A204.1 (cell line): ENCODE measurements around the gene CBS.
"Not testable (repeated sequence)": the region's sequence is repeated elsewhere in the genome, so short reads cannot be mapped to it uniquely, and the experiment has no call there.

Source experiments
- FAIRE-seq: peaks from 2 replicates; lab custom pipeline; 2012; peaks lifted over from hg19 to GRCh38; lab: Jason Lieb, UNC

CBS gene

DNA sequence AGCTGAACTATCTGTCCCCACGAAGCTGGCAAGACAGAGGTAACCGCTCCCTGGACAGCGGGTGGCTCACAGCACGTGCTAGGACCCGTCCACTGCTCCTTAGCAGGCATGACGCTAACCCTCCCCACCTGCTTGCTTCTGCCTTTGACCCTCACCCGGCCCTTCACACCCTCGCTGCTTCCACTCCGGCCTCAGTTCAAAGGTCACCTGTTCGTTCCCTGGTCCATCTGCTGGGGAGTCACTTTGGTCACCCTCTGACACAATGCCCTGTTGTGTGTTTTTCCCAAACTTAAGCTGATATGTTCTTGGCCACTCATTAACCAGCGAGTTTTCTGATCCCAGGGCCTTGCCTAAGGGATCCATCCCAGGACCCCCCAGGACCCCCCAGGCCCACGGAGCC lies 7.6 kb downstream of the CBS start:
- FAIRE-seq, result not testable (repeated sequence)

DNA sequence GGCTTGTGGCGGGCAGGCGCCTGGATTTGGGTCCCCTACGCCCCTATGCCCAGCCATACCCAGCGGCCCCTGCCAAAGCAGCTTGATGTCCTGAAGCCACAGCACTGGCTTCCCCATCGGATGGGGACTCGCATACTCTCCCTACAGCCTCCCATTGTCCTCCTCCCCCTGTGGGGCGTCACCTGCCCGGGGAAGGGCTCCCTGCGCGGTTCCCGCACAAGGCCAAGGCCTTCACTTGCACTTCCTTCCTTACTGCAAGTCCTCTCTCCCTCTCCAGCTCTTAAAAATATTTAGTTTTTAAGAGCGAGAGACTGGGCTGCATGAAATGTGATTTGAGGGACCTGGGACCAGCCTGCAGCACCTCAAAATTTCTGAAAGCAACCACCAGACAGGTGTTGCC lies 8.9 kb downstream of the CBS start:
- FAIRE-seq, result not testable (repeated sequence)

- not testable (repeated sequence) for FAIRE-seq
Observed at GRCh38 chr21:43065991-43066390, 9.6 kb downstream of the CBS start.

- FAIRE-seq, result not testable (repeated sequence)
Observed at GRCh38 chr21:43064265-43064917, 11.2 kb downstream of the CBS start.

- FAIRE-seq, result not testable (repeated sequence)
Observed at GRCh38 chr21:43062955-43063664, 12.5 kb downstream of the CBS start.

DNA sequence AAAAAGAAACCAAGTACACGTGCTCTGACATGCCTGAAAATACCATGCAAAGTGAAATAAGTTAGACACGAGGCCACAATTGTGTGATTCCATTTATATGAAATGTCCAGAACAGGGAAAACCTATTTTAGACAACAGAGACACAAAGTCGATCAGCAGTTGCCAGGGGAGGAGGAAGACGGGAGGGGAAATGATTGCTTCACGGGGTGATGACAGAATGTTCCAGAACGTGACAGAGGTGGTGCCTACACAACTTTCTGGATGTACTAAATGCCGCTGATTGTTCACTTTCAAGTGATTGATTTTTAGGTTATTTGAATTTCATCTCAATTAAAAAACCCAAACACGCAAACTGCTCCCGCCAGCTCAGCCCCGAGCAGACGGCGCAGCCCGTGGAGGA lies 22.5 kb downstream of the CBS start:
- not testable (repeated sequence) for FAIRE-seq

GRCh38 chr21:43045876-43046821 lies 29.5 kb downstream of the CBS start:
- not testable (repeated sequence) for FAIRE-seq

DNA sequence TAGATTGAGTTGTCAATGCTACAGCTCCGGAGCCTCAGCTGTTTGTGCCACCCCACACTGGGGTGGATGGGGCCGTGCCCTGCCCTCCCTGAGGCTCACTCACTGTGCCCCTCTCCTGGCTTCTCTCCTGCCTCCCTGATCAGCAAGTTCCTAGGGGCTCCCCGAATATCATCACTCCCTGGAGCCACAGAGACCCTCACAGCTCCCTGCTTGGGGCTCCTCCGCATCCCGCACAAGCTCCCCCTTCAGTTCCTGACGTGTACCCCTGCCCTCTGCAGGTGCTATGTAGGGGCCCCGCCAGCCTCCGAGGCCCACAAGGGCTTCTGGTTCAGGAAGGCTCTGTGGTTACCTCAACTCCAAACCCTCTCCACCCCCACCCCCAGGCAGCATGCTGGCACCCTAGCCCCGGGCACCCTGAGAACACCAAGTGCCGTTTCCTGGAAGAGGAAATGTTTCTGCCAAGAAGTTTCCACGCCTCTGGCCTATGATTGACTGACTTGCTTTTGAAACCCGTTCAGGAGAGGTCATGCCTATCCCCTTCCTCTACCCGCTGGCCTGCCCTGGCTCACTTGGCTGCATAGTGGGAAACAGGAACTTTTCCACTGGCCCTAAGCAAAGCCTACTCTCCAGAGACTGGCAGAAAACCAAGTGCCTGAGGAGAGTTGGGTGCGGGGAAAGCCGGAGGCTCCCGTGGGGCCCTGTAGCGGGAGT lies 30.3 kb downstream of the CBS start:
- FAIRE-seq, result not testable (repeated sequence)

GRCh38 chr21:43044547-43044946 lies 31.1 kb downstream of the CBS start:
- not testable (repeated sequence) for FAIRE-seq

DNA sequence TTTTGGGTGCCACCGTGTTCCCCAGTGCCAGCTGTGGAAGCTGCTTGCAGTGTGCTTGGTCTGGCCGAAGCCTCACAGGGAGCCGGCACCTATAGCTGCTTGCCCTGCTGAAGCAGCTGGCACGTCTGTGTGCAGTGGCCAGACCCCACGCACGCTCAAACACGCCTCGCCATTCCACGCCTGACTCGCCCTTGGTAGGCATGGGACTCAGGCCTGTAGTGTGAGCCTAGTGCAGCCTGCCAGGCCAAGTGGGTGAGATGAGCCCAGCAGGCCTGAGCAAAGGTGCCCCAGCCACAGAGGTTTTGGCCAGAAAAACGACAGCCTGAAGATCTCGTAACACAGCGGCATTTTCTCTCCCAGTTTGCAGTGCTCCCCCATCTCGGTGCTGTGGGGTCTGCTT lies 32.3 kb downstream of the CBS start:
- FAIRE-seq, result not testable (repeated sequence)

GRCh38 chr21:43042169-43042568 lies 33.5 kb downstream of the CBS start:
- FAIRE-seq, result not testable (repeated sequence)

- not testable (repeated sequence) for FAIRE-seq
Observed at GRCh38 chr21:43038659-43039044, 37.0 kb downstream of the CBS start.

DNA sequence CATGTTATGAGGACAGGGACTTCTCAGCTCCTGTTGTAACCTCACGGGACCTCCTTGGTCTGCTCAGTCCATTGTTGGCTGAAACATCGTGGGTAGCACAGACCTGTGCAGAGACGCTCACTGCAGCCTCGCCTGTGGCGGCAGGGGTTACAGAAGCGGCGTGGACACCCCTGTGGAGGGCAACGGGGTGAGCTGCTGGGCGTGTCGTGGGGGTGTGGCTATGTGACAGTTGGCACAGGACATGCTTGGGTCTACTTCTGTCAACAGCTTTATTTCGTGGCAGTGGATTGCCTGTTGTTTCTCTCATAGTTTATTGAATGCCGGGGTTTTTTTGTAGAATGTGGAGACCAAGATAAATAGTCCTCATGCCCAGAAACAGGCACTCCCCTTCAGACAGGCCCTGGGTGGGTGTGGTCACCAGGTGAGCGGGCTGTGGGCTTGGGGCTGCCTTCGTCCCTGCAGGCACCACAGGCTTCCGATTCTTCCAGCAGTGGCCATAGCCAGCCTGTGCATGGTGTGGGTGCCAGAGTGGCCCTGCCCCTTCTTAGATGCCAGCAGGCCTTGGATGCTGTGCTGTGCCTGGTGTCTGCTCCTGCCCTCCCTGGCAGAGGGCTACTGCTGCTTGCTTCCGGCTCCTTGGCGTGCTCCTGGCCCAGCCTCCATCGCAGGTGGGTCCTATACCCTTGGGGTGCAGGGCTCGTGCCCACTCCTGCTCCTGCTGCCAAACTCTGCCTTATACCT lies 37.5 kb downstream of the CBS start:
- not testable (repeated sequence) for FAIRE-seq

DNA sequence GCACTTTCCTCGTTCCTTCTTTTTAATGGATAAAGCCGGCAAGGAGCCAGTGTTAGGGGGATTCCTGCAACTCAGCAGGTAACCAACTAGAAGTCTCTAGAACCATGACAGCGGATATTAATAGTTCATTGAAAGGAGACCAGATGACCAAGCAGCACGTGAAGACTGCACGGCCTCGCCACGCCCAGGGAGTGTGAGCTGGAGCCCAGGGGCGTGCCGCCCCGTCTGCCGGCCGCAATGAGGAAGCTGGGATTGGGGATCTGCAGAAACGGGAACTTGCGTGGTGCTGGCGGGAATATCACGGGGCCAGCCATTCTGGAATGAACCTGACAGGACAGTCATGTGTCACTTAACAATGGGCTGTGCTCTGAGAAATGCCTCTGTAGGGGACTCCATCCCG lies 38.7 kb downstream of the CBS start:
- not testable (repeated sequence) for FAIRE-seq

- FAIRE-seq, result no peak
Observed at GRCh38 chr21:43034826-43035225, 40.8 kb downstream of the CBS start.

DNA sequence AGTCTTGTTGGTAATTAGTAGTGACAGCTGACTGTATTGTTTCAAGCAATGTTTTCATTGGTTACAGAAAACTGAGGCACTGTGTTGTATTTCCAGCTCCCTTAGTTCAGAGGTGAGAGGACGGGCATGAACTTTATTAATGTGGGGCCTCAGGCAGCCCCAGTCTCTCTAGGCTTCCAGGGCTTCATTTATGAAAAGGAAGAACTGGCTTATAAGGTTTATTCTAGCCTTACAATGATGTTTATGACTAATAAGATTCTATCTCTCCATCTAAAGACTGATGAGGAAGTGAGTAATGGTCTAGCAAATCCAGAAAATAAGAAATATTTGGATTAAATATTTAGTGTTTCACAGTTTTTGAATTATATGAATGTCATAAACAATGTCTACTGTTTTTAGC lies 41.5 kb downstream of the CBS start:
- no peak for FAIRE-seq

DNA sequence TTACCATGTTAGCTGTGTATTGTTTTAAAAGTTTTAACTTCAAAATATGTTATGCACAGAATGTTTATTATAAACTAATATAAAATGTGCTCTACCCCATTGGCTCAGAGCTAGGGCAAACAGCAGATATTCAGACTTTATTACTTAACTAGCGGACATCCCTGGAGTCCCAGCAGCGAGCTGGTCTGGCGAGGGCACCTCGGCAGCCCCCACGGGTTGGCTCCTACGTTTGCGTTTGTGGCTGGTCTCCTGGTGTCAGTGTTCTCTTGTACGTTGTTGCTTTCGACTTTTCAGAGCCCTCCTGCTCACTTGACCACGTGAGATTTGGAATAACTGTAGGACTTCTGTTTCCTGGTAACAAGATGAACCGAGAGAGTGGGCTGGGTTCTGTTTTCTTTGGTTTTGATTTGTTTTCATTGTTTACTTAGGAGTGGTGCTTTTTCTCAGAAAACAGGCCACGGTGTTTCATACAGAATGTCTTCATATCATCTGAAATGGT lies 44.5 kb downstream of the CBS start:
- no peak for FAIRE-seq

DNA sequence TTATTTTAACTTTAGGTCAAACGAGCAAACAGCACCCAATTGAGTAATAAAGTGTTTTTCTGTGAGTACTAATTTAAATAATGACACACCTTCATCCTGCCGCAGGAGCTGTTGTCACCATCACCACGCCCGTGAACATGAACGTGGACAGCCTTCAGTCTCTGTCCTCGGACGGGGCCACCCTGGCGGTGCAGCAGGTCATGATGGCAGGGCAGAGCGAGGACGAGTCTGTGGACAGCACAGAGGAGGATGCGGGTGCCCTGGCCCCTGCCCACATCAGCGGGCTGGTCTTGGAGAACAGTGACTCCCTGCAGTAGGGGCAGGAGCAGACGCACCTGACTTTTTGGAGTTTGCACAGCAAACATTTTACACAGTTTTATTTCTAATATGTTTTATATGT lies 45.9 kb downstream of the CBS start:
- FAIRE-seq, result no peak

DNA sequence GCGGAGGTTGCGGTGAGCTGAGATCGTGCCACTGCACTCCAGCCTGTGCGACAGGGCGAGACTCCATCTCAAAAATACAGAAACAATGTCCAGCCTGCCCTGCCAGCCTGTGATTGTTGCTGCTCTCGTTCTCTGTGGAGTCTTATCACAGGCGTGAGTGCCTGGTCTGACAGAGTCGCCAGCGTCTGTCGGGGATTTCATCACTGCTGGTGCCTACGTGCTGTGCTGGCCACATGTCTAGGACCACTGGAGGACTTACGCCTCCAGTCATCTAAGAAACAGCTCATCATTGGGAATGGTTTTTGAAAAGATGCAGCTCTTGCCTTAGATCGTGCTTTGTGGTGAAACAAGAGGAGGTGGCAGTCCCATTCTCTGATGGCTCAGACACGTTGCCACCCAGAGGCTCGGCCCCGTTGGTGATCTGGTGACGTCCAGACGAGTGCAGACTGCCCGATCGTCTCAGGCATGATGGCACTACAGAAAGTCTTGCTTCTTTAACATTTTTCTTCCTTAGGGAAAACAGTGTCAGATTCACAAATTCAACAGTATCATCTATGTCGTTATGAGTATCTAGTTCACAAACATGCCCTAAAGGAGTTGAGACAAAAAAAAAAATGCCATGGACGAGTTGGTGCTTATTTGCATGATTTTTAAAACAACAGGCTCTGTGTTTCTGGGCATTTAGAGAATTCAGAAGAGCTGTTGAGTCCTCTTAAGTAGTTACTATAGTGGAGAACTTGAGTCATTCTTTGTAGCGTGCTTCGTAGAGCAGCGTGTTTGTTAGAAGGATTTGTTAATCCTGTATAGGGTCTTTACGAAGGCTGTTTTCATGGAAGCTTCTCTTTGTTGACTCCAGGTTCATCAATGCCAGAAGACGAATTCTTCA lies 47.5 kb downstream of the CBS start:
- no peak for FAIRE-seq

DNA sequence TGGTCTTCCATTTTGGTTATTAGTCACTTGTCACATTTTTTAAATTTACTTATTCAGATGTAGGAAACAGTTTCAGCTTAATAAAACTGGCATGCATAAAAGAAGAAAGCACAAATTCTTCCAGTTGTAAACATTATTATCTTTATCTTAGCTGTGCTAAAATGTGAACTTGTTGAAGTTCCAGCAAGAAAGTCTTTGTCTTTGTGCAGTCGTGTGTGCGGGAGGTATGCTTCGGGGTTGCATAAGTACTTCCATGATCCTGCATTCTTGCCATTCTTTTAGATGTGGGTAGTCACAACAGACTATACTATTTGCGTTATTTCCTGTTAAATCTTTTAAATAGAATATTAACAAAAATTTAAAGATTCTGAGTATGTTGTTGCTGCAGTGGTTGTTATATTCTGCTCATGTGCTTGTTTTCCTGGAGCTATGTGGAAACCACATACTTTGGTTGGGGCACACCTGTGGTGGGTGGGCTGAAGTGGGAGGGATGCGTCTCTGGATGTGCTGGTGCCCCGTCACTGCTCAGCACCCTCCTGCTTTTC lies 49.9 kb downstream of the CBS start:
- no peak for FAIRE-seq
